SK-N-SH (cell line): ENCODE results near the gene LRMDA. TPM values are rescaled to one million over a fixed set of nuclear protein-coding genes. Genes with fewer than 3 reads are reported as not detected.

ENCODE experiments used
- CTCF ChIA-PET: fragments of 300-600, 350-600 bp; formaldehyde crosslinking; extraction: SDS; loops from one replicate; lab custom pipeline; 2021; lab: Yijun Ruan, JAX
- POLR2A ChIA-PET: fragments of 350-600 bp; sonication (Branson Sonifier 250); formaldehyde crosslinking; extraction: SDS; loops from one replicate; lab custom pipeline; 2020; ENCODE audit warnings: antibody characterized with exemption, inconsistent platforms; lab: Yijun Ruan, JAX
- DNase-seq: peaks from one replicate; pipeline ENCODE4 v3.0.0; 2012
- H2AFZ ChIP-seq: fragments of 200-600 bp; sonication (generic); 2 replicates; pipeline ENCODE4 v1.8.1; 2016; ENCODE audit warnings: antibody characterized with exemption, mild to moderate bottlenecking, low read depth
- H3F3A ChIP-seq: fragments of 200-600 bp; sonication (generic); replicated peaks from 2 replicates; pipeline ENCODE3; 2016; ENCODE audit warnings: antibody characterized with exemption, mild to moderate bottlenecking; ENCODE audit not compliant: insufficient read depth
- H3K27ac ChIP-seq, 2 experiments: fragments of 200-500 bp in 1 of 2; fragments of 200-600 bp in 1 of 2; sonication (Bioruptor generic) in 1 of 2; sonication (generic), shearing (Covaris generic) in 1 of 2; 2 replicates each; pipeline versions ENCODE4 v1.5.1 to v1.6.1; 2014 to 2016; ENCODE audit warnings: low read depth in 2 of 2, inconsistent platforms in 1 of 2, low read length in 1 of 2, mild to moderate bottlenecking in 1 of 2, mixed read lengths in 1 of 2
- H3K27me3 ChIP-seq: fragments of 200-600 bp; sonication (generic), shearing (Covaris generic); 2 replicates; pipeline ENCODE4 v1.6.1; 2016; ENCODE audit warnings: mixed run types; ENCODE audit not compliant: insufficient read depth
- H3K36me3 ChIP-seq, 2 experiments: fragments of 200-500 bp in 1 of 2; fragments of 200-600 bp in 1 of 2; sonication (Bioruptor generic) in 1 of 2; sonication (generic) in 1 of 2; replicated peaks in 1 of 2; 2 replicates each; pipeline versions ENCODE3 to v1.5.1; 2014 to 2016; ENCODE audit warnings: low read length in 1 of 2, mild to moderate bottlenecking in 1 of 2; ENCODE audit not compliant: insufficient read depth in 2 of 2, control insufficient read depth in 1 of 2
- H3K4me1 ChIP-seq, 2 experiments: fragments of 200-500 bp in 1 of 2; fragments of 200-600 bp in 1 of 2; sonication (Bioruptor generic) in 1 of 2; sonication (generic), shearing (Covaris generic) in 1 of 2; 2 replicates each; pipeline versions ENCODE4 v1.5.1 to v1.6.1; 2014 to 2016; ENCODE audit warnings: low read depth in 1 of 2, low read length in 1 of 2, mixed run types in 1 of 2; ENCODE audit not compliant: insufficient read depth in 2 of 2, control insufficient read depth in 1 of 2
- H3K4me2 ChIP-seq: fragments of 200-600 bp; sonication (generic), shearing (Covaris generic); 2 replicates; pipeline ENCODE4 v1.6.1; 2017; ENCODE audit warnings: mixed run types
- H3K4me3 ChIP-seq, 2 experiments: fragments of 200-500 bp in 1 of 2; fragments of 200-600 bp in 1 of 2; sonication (Bioruptor generic) in 1 of 2; sonication (generic), shearing (Covaris generic) in 1 of 2; 2 replicates each; pipeline versions ENCODE4 v1.5.1 to v1.8.1; 2014 to 2016; ENCODE audit warnings: low read depth in 2 of 2, inconsistent platforms in 1 of 2, low read length in 1 of 2, mild to moderate bottlenecking in 1 of 2, mixed read lengths in 1 of 2, moderate library complexity in 1 of 2
- H3K79me2 ChIP-seq: fragments of 200-600 bp; sonication (generic); 2 replicates; pipeline ENCODE4 v1.8.1; 2017; ENCODE audit warnings: mild to moderate bottlenecking; ENCODE audit not compliant: insufficient read depth
- H3K9ac ChIP-seq: fragments of 200-600 bp; sonication (generic); 2 replicates; pipeline ENCODE4 v1.6.1; 2017; ENCODE audit warnings: mixed run types
- H3K9me2 ChIP-seq: fragments of 200-600 bp; sonication (generic); 2 replicates; pipeline ENCODE4 v1.6.1; 2017; ENCODE audit warnings: mixed run types
- H3K9me3 ChIP-seq: fragments of 200-600 bp; sonication (generic); 2 replicates; pipeline ENCODE4 v1.6.1; 2017; ENCODE audit warnings: mixed run types, mild to moderate bottlenecking, moderate library complexity
- H4K20me1 ChIP-seq: fragments of 200-600 bp; sonication (generic); 2 replicates; pipeline ENCODE4 v1.6.1; 2017; ENCODE audit warnings: mild to moderate bottlenecking, mixed run types; ENCODE audit not compliant: insufficient read depth
- EZH2phosphoT487 ChIP-seq: fragments of 200-600 bp; sonication (generic); IDR thresholded peaks from 2 replicates; pipeline ENCODE4 v1.6.1; 2017; ENCODE audit warnings: low read depth, mixed run types, mild to moderate bottlenecking, antibody characterized with exemption, moderate library complexity, borderline replicate concordance
- NFIC ChIP-seq: IDR thresholded peaks from 2 replicates; pipeline ENCODE4 v1.4.0; 2012; ENCODE audit warnings: borderline replicate concordance
- PBX3 ChIP-seq: IDR thresholded peaks from 2 replicates; pipeline ENCODE4; 2012
- RXRA ChIP-seq: IDR thresholded peaks from 2 replicates; pipeline ENCODE4 v1.4.0; 2012; ENCODE audit warnings: low read depth, mild to moderate bottlenecking, borderline replicate concordance
- TAF1 ChIP-seq: IDR thresholded peaks from 2 replicates; pipeline ENCODE4 v1.6.1; 2012; ENCODE audit warnings: low read depth, mild to moderate bottlenecking, low read length, moderate library complexity, borderline replicate concordance
- WGBS: methylation state at CpG from one replicate; pipeline ENCODE4 v1.1.6; 2017; ENCODE audit warnings: low lambda C conversion rate; 5-methylcytosine and 5-hydroxymethylcytosine counted together
- polyA plus RNA-seq, 3 experiments: library from polyadenylated mRNA; depleted of rRNA; stranded (reverse); fragments of >200 nt; gene quantifications; 2 replicates each; pipeline ENCODE4 v1.2.3, GENCODE V29; 2012
- TF ChIP-seq, protein P1 (sequence below): IDR thresholded peaks from 2 replicates; pipeline ENCODE4 v1.6.1; 2012; ENCODE audit warnings: mild to moderate bottlenecking, low read depth, low read length, moderate library complexity

Gene LRMDA
- polyA plus RNA-seq, 1 of the 3 experiments (the other 2 are of a cell fraction) = 0.95 TPM

GRCh38 chr10:76514321-76514720 lies 1082.9 kb downstream of the LRMDA start:
- H4K20me1 ChIP-seq = no peaks in the 10 kb centered on the region
- no peaks in the 10 kb centered on the region for H3K9me2 ChIP-seq
- no peaks in the 10 kb centered on the region; the same call in 1 of the 2 replicates for H3K79me2 ChIP-seq
- H3K4me3 ChIP-seq = no peak overlapping the region
- CTCF ChIA-PET = no interaction called here
- no peak overlapping the region for H3K4me2 ChIP-seq
- H3K36me3 ChIP-seq = no peaks in the 10 kb centered on the region
- H2AFZ ChIP-seq = no peak overlapping the region
- TF ChIP-seq, protein P1, sequence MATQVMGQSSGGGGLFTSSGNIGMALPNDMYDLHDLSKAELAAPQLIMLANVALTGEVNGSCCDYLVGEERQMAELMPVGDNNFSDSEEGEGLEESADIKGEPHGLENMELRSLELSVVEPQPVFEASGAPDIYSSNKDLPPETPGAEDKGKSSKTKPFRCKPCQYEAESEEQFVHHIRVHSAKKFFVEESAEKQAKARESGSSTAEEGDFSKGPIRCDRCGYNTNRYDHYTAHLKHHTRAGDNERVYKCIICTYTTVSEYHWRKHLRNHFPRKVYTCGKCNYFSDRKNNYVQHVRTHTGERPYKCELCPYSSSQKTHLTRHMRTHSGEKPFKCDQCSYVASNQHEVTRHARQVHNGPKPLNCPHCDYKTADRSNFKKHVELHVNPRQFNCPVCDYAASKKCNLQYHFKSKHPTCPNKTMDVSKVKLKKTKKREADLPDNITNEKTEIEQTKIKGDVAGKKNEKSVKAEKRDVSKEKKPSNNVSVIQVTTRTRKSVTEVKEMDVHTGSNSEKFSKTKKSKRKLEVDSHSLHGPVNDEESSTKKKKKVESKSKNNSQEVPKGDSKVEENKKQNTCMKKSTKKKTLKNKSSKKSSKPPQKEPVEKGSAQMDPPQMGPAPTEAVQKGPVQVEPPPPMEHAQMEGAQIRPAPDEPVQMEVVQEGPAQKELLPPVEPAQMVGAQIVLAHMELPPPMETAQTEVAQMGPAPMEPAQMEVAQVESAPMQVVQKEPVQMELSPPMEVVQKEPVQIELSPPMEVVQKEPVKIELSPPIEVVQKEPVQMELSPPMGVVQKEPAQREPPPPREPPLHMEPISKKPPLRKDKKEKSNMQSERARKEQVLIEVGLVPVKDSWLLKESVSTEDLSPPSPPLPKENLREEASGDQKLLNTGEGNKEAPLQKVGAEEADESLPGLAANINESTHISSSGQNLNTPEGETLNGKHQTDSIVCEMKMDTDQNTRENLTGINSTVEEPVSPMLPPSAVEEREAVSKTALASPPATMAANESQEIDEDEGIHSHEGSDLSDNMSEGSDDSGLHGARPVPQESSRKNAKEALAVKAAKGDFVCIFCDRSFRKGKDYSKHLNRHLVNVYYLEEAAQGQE = no peak
- no peak for TF ChIP-seq NFIC
- TF ChIP-seq RXRA = no peak
- no peak for TF ChIP-seq PBX3
- no peak for TF ChIP-seq EZH2phosphoT487
- no peak for TF ChIP-seq TAF1
- TF ChIP-seq, all 33 proteins: peak for 0
- 67% methylated on average over 1 of the region's 2 CpGs for WGBS
- Histone ChIP-seq H3K27me3 (no peaks in the 10 kb centered on the region), H3K27ac (no peak overlapping the region), H3K4me1 (no peaks in the 10 kb centered on the region), H3K9me3 (no peaks in the 10 kb centered on the region), H3K9ac (no peak overlapping the region), H3F3A (no peaks in the 10 kb centered on the region)
- POLR2A ChIA-PET = no interaction called here
- DNase-seq = no peak

- Histone ChIP-seq H2AFZ (no peak overlapping the region), H3K4me3 (no peak overlapping the region), H3K9ac (no peak overlapping the region), H3K27me3 (no peaks in the 10 kb centered on the region), H4K20me1 (no peaks in the 10 kb centered on the region), H3K9me2 (no peaks in the 10 kb centered on the region), H3K9me3 (no peaks in the 10 kb centered on the region), H3K36me3 (no peaks in the 10 kb centered on the region), H3K79me2 (no peaks in the 10 kb centered on the region; the same call in 1 of the 2 replicates), H3F3A (no peaks in the 10 kb centered on the region)
- no peak for DNase-seq
- CTCF ChIA-PET = no interaction called here
- no peak for TF ChIP-seq RXRA
- TF ChIP-seq, all 33 proteins: peak for 0
- 60% methylated on average over 1 of the region's 1 CpG for WGBS
- POLR2A ChIA-PET = no interaction called here
- Histone ChIP-seq H3K4me1 (no peaks in the 10 kb centered on the region), H3K27ac (no peak overlapping the region), H3K4me2 (no peak overlapping the region)
Measured at GRCh38 chr10:76514869-76515268, 1083.4 kb downstream of the LRMDA start.
